HCT116 (cell line): ENCODE results near the gene ZNF148. TPM values are rescaled to one million over a fixed set of nuclear protein-coding genes. Genes with fewer than 3 reads are reported as not detected.

Source experiments
- ATAC-seq: fragments of 200-7000 bp; cut with Tn5 transposase; 2 replicates; pipeline ENCODE4 v1.9.1; 2020; ENCODE audit warnings: mild to moderate bottlenecking, moderate library complexity
- BruUV-seq: library from RNA; stranded (reverse); fragments of 400-500 nt; replicated peaks from 2 replicates; lab custom pipeline; 2021; lab: Mats Ljungman, UMichigan
- CTCF ChIA-PET: fragments of 300-600 bp; sonication (Branson Sonifier 250); formaldehyde crosslinking; loops from one replicate; lab custom pipeline; 2021; ENCODE audit warnings: antibody characterized with exemption; lab: Charles Lee
- POLR2A ChIA-PET: fragments of 300-600, 350-600 bp; sonication (Branson Sonifier 250); formaldehyde crosslinking; loops from one replicate; lab custom pipeline; 2021; ENCODE audit warnings: antibody characterized with exemption; lab: Charles Lee
- RAD21 ChIA-PET, 2 experiments: fragments of 300-600 bp; sonication (Branson Sonifier 250); formaldehyde crosslinking; loops; one replicate each; lab custom pipeline; 2023; ENCODE audit warnings: low total read pairs in 2 of 2; ENCODE audit not compliant: uncharacterized antibody in 2 of 2, unreplicated experiment in 2 of 2, low non-redundant PET in 1 of 2; lab: Charles Lee
- DNase-seq: peaks from one replicate; pipeline ENCODE4 v3.0.0-alpha.2; 2010; ENCODE audit warnings: low read depth, low spot score
- H2AFZ ChIP-seq: fragments of 200-600 bp; shearing (Covaris generic), sonication (generic); 2 replicates; pipeline ENCODE4 v1.6.1; 2017; ENCODE audit warnings: low read depth, mixed run types, mixed read lengths, antibody characterized with exemption, low read length; ENCODE audit not compliant: poor library complexity, severe bottlenecking
- H3K27ac ChIP-seq: 2 replicates; pipeline ENCODE4 v1.5.1; 2012; ENCODE audit warnings: low read depth, low read length
- H3K27me3 ChIP-seq: fragments of 200-600 bp; sonication (generic); 2 replicates; pipeline ENCODE4 v1.6.1; 2016; ENCODE audit warnings: mixed run types, low read length, mixed read lengths; ENCODE audit not compliant: insufficient read depth
- H3K36me3 ChIP-seq, 2 experiments: fragments of 200-500 bp in 1 of 2; fragments of 200-600 bp in 1 of 2; sonication (Bioruptor generic) in 1 of 2; sonication (generic) in 1 of 2; 2 replicates each; pipeline versions ENCODE4 v1.5.1 to v1.6.1; 2014 to 2016; ENCODE audit warnings: low read length in 2 of 2, inconsistent platforms in 1 of 2, mixed read lengths in 1 of 2, mixed run types in 1 of 2; ENCODE audit not compliant: insufficient read depth in 2 of 2, control insufficient read depth in 1 of 2
- H3K4me1 ChIP-seq, 2 experiments: fragments of 200-600 bp in 1 of 2; sonication (generic) in 1 of 2; 2 replicates each; pipeline versions ENCODE4 v1.5.1 to v1.6.1; 2012 to 2017; ENCODE audit warnings: low read length in 2 of 2, inconsistent platforms in 1 of 2, mild to moderate bottlenecking in 1 of 2, mixed read lengths in 1 of 2, mixed run types in 1 of 2, moderate library complexity in 1 of 2; ENCODE audit not compliant: insufficient read depth in 2 of 2, control insufficient read depth in 1 of 2
- H3K4me2 ChIP-seq: fragments of 200-600 bp; sonication (generic); 2 replicates; pipeline ENCODE4 v1.6.1; 2017; ENCODE audit warnings: mixed run types, low read length, mixed read lengths
- H3K4me3 ChIP-seq, 2 experiments: fragments of 200-600 bp in 1 of 2; sonication (generic) in 1 of 2; replicated peaks in 1 of 2; 2 replicates each; pipeline ENCODE4 v1.5.1; 2011 to 2016; ENCODE audit warnings: low read length in 2 of 2, control low read depth in 1 of 2, low read depth in 1 of 2, mild to moderate bottlenecking in 1 of 2, mixed read lengths in 1 of 2, mixed run types in 1 of 2
- H3K79me2 ChIP-seq: fragments of 200-600 bp; sonication (generic); 2 replicates; pipeline ENCODE4 v1.6.1; 2017; ENCODE audit warnings: mild to moderate bottlenecking, mixed run types, low read length, moderate library complexity, mixed read lengths; ENCODE audit not compliant: insufficient read depth
- H3K9ac ChIP-seq: fragments of 200-600 bp; sonication (generic); 2 replicates; pipeline ENCODE4 v1.6.1; 2016; ENCODE audit warnings: low read length, mixed read lengths
- H3K9me2 ChIP-seq: fragments of 200-600 bp; sonication (generic), shearing (Covaris generic); 2 replicates; pipeline ENCODE4 v1.6.1; 2017; ENCODE audit warnings: mixed run types, mild to moderate bottlenecking, moderate library complexity; ENCODE audit not compliant: insufficient read depth
- H3K9me3 ChIP-seq, 2 experiments: fragments of 200-500 bp in 1 of 2; fragments of 200-600 bp in 1 of 2; sonication (Bioruptor generic) in 1 of 2; sonication (generic) in 1 of 2; 2 replicates each; pipeline ENCODE4 v1.6.1; 2014 to 2017; ENCODE audit warnings: low read length in 2 of 2, mixed read lengths in 2 of 2, inconsistent platforms in 1 of 2, low read depth in 1 of 2, mild to moderate bottlenecking in 1 of 2, mixed run types in 1 of 2, moderate library complexity in 1 of 2; ENCODE audit not compliant: control insufficient read depth in 1 of 2, insufficient read depth in 1 of 2
- H4K20me1 ChIP-seq: fragments of 200-600 bp; sonication (generic), shearing (Covaris generic); 2 replicates; pipeline ENCODE4 v1.6.1; 2017; ENCODE audit warnings: mixed run types, mild to moderate bottlenecking, moderate library complexity; ENCODE audit not compliant: insufficient read depth
- CEBPB ChIP-seq: IDR thresholded peaks from 2 replicates; pipeline ENCODE4 v1.6.1; 2012; ENCODE audit warnings: low read depth
- CTCF ChIP-seq, 3 experiments: fragments of 200-600 bp in 1 of 3; sonication (generic) in 1 of 3; IDR thresholded peaks in 2 of 3; conservative IDR thresholded peaks in 1 of 3; 2 replicates each; pipeline ENCODE4 v1.5.1; 2012 to 2017; ENCODE audit warnings: low read depth in 2 of 3, low read length in 2 of 3, antibody characterized with exemption in 1 of 3, borderline replicate concordance in 1 of 3, control low read depth in 1 of 3, mild to moderate bottlenecking in 1 of 3, mixed read lengths in 1 of 3, mixed run types in 1 of 3, moderate library complexity in 1 of 3; ENCODE audit not compliant: insufficient read depth in 1 of 3
- EGR1 ChIP-seq: IDR thresholded peaks from 2 replicates; pipeline ENCODE4 v1.6.1; 2012; ENCODE audit warnings: low read depth
- EZH2phosphoT487 ChIP-seq: fragments of 200-600 bp; IDR thresholded peaks from 2 replicates; pipeline ENCODE4 v1.6.1; 2018; ENCODE audit warnings: antibody characterized with exemption, borderline replicate concordance
- FOSL1 ChIP-seq: IDR thresholded peaks from 2 replicates; pipeline ENCODE4 v1.6.1; 2012; ENCODE audit warnings: low read depth
- POLR2A ChIP-seq: IDR thresholded peaks from 2 replicates; pipeline ENCODE4 v1.7.0; 2011; ENCODE audit warnings: borderline replicate concordance; ENCODE audit not compliant: insufficient read depth, insufficient read length; ENCODE audit errors: extremely low read depth
- RAD21 ChIP-seq: IDR thresholded peaks from 2 replicates; pipeline ENCODE4 v1.6.1; 2012; ENCODE audit warnings: low read depth, mild to moderate bottlenecking
- SRF ChIP-seq: IDR thresholded peaks from 2 replicates; pipeline ENCODE4 v1.6.1; 2012; ENCODE audit warnings: low read depth
- TCF7L2 ChIP-seq: IDR thresholded peaks from 2 replicates; pipeline ENCODE4 v1.7.0; 2011; ENCODE audit warnings: borderline replicate concordance, inconsistent platforms; ENCODE audit not compliant: insufficient read depth, insufficient read length; ENCODE audit errors: extremely low read depth
- ZBTB33 ChIP-seq: IDR thresholded peaks from 2 replicates; pipeline ENCODE4 v1.6.1; 2011; ENCODE audit warnings: mild to moderate bottlenecking, low read length, moderate library complexity; ENCODE audit not compliant: insufficient replicate concordance; ENCODE audit errors: extremely low read depth
- ZFX ChIP-seq: fragments of 450-650 bp; IDR thresholded peaks from 2 replicates; pipeline ENCODE4 v1.6.1; 2017
- intact Hi-C: fragments of 100-400 bp; cut with micrococcal nuclease; formaldehyde crosslinking; loops from 2 replicates; pipeline ENCODE4 v1.10.0; 2022
- total RNA-seq: library from RNA; stranded (reverse); gene quantifications from one replicate; pipeline ENCODE4 v1.2.1, GENCODE V29; 2021; ENCODE audit not compliant: unreplicated experiment

ZNF148 gene
- total RNA-seq, 1 experiment from 2014 or later: 35.0 TPM

DNA sequence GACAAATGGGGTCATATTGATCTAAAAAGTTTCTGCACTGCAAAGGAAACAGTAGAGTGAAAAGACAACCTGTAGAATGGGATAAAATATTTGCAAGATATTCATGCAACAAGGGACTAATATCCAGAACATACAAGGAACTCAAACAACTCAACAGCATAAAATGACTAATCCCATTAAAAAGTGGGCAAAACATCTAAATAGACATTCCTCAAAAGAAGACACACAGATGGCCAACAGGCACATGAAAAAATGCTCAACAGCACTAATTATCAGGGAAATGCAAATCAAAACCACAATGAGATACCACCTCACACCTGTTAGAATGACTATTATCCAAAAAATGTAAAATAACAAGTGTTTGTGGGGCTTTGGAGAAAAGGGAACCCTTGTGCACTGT lies 171.4 kb downstream of the ZNF148 start:
- ChIA-PET CTCF (no interaction called here), RAD21 (no interaction called here)
- intact Hi-C loops: no loop called here

DNA sequence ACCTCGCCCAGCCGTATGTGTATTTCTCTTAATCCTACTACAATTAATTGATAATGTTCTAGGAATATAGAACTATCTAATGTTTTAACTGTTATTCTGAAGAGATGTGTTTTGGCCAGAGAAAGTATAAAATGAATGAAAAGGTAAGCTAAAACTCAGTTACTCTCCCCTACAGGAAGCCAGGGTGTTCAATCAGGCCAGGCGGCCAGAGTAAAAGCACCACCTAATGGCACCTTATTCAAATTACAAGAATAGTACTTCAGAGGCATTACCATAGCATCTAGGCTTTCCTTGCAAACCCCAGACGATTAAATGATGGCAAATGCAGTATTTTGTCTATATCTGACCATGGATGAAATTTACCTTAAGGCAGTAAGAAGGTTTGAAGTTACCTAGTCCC lies 172.9 kb downstream of the ZNF148 start:
- BruUV-seq: no TSS peak
- H3K79me2 ChIP-seq: peaks cover 23% of the 10 kb centered on the region
- no peaks in the 10 kb centered on the region for H3K36me3 ChIP-seq
- POLR2A ChIA-PET: no interaction called here
- H3K27ac ChIP-seq: no peak overlapping the region
- TF ChIP-seq TCF7L2 (no peak), CTCF (IDR thresholded peaks at IDR 0.05 in 2 of 3, conservative IDR thresholded peaks at IDR 0.05 in 1 of 3; ENCODE audit: borderline replicate concordance in 1 of 3, insufficient read depth in 1 of 3, low read depth in 2 of 3, low read length in 2 of 3) (peak; percentile 14 to 43 (median 16); a peak in 4 of 6 replicates), RAD21 (peak; percentile 48; the same call in 1 of the 2 replicates)
- no peak overlapping the region for H3K4me3 ChIP-seq
- RAD21 ChIA-PET: no interaction called here
- no peak overlapping the region for H2AFZ ChIP-seq
- DNase-seq: no peak
- H3K4me2 ChIP-seq: no peak overlapping the region
- H3K9me3 ChIP-seq: no peaks in the 10 kb centered on the region
- H3K4me1 ChIP-seq: no peaks in the 10 kb centered on the region
- H3K27me3 ChIP-seq: no peaks in the 10 kb centered on the region
- H3K9me2 ChIP-seq: no peaks in the 10 kb centered on the region
- peak; percentile 68 for ATAC-seq
- CTCF ChIA-PET: interaction anchor here (1.3 kb wide), 1 partner anchor 52 kb away, joined by 5 read pairs; no protein-coding TSS in a partner anchor
- H4K20me1 ChIP-seq: no peaks in the 10 kb centered on the region
- H3K9ac ChIP-seq: no peak overlapping the region
- intact Hi-C loops: no loop called here

More for the DNA sequence above, 171.4 kb downstream of the ZNF148 start:
- no TSS peak for BruUV-seq
- Histone ChIP-seq H3K9me2 (no peaks in the 10 kb centered on the region), H3K4me2 (no peak overlapping the region), H4K20me1 (no peaks in the 10 kb centered on the region), H3K27me3 (no peaks in the 10 kb centered on the region), H3K27ac (no peak overlapping the region), H2AFZ (no peak overlapping the region), H3K79me2 (peaks cover 23% of the 10 kb centered on the region), H3K36me3 (no peaks in the 10 kb centered on the region), H3K4me1 (peaks cover 0 to 8% of the 10 kb centered on the region in 2 experiments; a peak in 1 of 4 replicates), H3K9me3 (no peaks in the 10 kb centered on the region), H3K9ac (no peak overlapping the region), H3K4me3 (no peak overlapping the region)
- DNase-seq: no peak
- TF ChIP-seq RAD21 (no peak), SRF (no peak), CEBPB (no peak), POLR2A (no peak), FOSL1 (no peak), EGR1 (no peak), ZBTB33 (no peak), EZH2phosphoT487 (no peak), ZFX (no peak)
- ATAC-seq: no peak
- POLR2A ChIA-PET: no interaction called here
